Stimulated activated CD4-positive, alpha-beta T cell treated with anti-CD3 and anti-CD28 coated beads, Interleukin-1b, Interleukin-23, amount 100 ng/mL, for 48 hours (primary cell): ENCODE data around the gene GFRA1.

Experiments used
- DNase-seq: peaks from one replicate; pipeline ENCODE4 v3.0.0-alpha.2; 2020

Gene GFRA1

GRCh38 chr10:116240157-116240950 is 32.7 kb downstream of the GFRA1 start:
- no peak for DNase-seq

GRCh38 chr10:116239229-116239628 is 33.8 kb downstream of the GFRA1 start:
- DNase-seq: no peak

- DNase-seq: no peak
Observed at GRCh38 chr10:116237970-116238369, 35.0 kb downstream of the GFRA1 start.

- no peak for DNase-seq
Observed at GRCh38 chr10:116237260-116237659, 35.7 kb downstream of the GFRA1 start.

- no peak for DNase-seq
Observed at GRCh38 chr10:116233230-116233629, 39.8 kb downstream of the GFRA1 start.

GRCh38 chr10:116232613-116233012 is 40.4 kb downstream of the GFRA1 start:
- DNase-seq: no peak

- no peak for DNase-seq
Observed at GRCh38 chr10:116226766-116227165, 46.2 kb downstream of the GFRA1 start.

- no peak for DNase-seq
Observed at GRCh38 chr10:116226053-116226452, 47.0 kb downstream of the GFRA1 start.

- no peak for DNase-seq
Observed at GRCh38 chr10:116223289-116223688, 49.7 kb downstream of the GFRA1 start.

- no peak for DNase-seq
Observed at GRCh38 chr10:116221053-116221452, 52.0 kb downstream of the GFRA1 start.

- no peak for DNase-seq
Observed at GRCh38 chr10:116216676-116217075, 56.3 kb downstream of the GFRA1 start.

GRCh38 chr10:116215651-116216050 is 57.4 kb downstream of the GFRA1 start:
- no peak for DNase-seq

GRCh38 chr10:116211682-116212081 is 61.3 kb downstream of the GFRA1 start:
- DNase-seq: no peak

GRCh38 chr10:116210588-116211346 is 62.2 kb downstream of the GFRA1 start:
- no peak for DNase-seq

- DNase-seq: no peak
Observed at GRCh38 chr10:116209781-116210180, 63.2 kb downstream of the GFRA1 start.

GRCh38 chr10:116208956-116209567 is 63.9 kb downstream of the GFRA1 start:
- DNase-seq: no peak

- DNase-seq: no peak
Observed at GRCh38 chr10:116207690-116208089, 65.3 kb downstream of the GFRA1 start.

- no peak for DNase-seq
Observed at GRCh38 chr10:116203661-116204060, 69.3 kb downstream of the GFRA1 start.

GRCh38 chr10:116201670-116202430 is 71.2 kb downstream of the GFRA1 start:
- no peak for DNase-seq

- no peak for DNase-seq
Observed at GRCh38 chr10:116201011-116201410, 72.0 kb downstream of the GFRA1 start.

GRCh38 chr10:116198676-116199035 is 74.3 kb downstream of the GFRA1 start:
- no peak for DNase-seq

GRCh38 chr10:116197946-116198675 is 74.9 kb downstream of the GFRA1 start:
- no peak for DNase-seq
